ENCODE measurements around the gene PLCB1.
"Not testable (repeated sequence)": the region's sequence is repeated elsewhere in the genome, so short reads cannot be mapped to it uniquely, and the experiment has no call there.

PLCB1 gene

GRCh38 chr20:8145246-8146168 is 13.4 kb downstream of the PLCB1 start:
- no peak overlapping the region for H3K4me3 Mint-ChIP-seq

GRCh38 chr20:8147476-8147875 is 15.4 kb downstream of the PLCB1 start:
- H3K36me3 Mint-ChIP-seq, result no peaks in the 10 kb centered on the region

More at GRCh38 chr20:8145246-8146168, 13.4 kb downstream of the PLCB1 start:
- no peaks in the 10 kb centered on the region for H3K36me3 Mint-ChIP-seq
- no peaks in the 10 kb centered on the region for H3K9me3 Mint-ChIP-seq
- H3K4me1 Mint-ChIP-seq, result peaks cover 11% of the 10 kb centered on the region
- H3K27ac Mint-ChIP-seq, result no peak overlapping the region
- peaks cover 2% of the 10 kb centered on the region for H3K27me3 Mint-ChIP-seq

GRCh38 chr20:8148501-8148900 is 16.4 kb downstream of the PLCB1 start:
- H3K9me3 Mint-ChIP-seq, result no peaks in the 10 kb centered on the region
- no peak overlapping the region for H3K27ac Mint-ChIP-seq
- no peak overlapping the region for H3K4me3 Mint-ChIP-seq
- H3K27me3 Mint-ChIP-seq, result peaks cover 2% of the 10 kb centered on the region
- peaks cover 26% of the 10 kb centered on the region for H3K4me1 Mint-ChIP-seq
- H3K36me3 Mint-ChIP-seq, result no peaks in the 10 kb centered on the region

More at GRCh38 chr20:8147476-8147875, 15.4 kb downstream of the PLCB1 start:
- Mint-ChIP-seq H3K4me1 (peaks cover 16% of the 10 kb centered on the region), H3K4me3 (no peak overlapping the region), H3K27me3 (peaks cover 2% of the 10 kb centered on the region), H3K27ac (no peak overlapping the region), H3K9me3 (no peaks in the 10 kb centered on the region)

GRCh38 chr20:8150591-8150990 is 18.5 kb downstream of the PLCB1 start:
- Mint-ChIP-seq H3K4me3 (no peak overlapping the region), H3K4me1 (peaks cover 31% of the 10 kb centered on the region), H3K36me3 (no peaks in the 10 kb centered on the region), H3K27ac (no peak overlapping the region), H3K9me3 (no peaks in the 10 kb centered on the region), H3K27me3 (peaks cover 2% of the 10 kb centered on the region)

- Mint-ChIP-seq H3K27ac (no peak overlapping the region), H3K4me1 (peaks cover 35% of the 10 kb centered on the region), H3K36me3 (no peaks in the 10 kb centered on the region), H3K4me3 (no peak overlapping the region), H3K27me3 (peaks cover 2% of the 10 kb centered on the region), H3K9me3 (no peaks in the 10 kb centered on the region)
Measured at GRCh38 chr20:8151372-8151771, 19.3 kb downstream of the PLCB1 start.

GRCh38 chr20:8152183-8152582 is 20.1 kb downstream of the PLCB1 start:
- Mint-ChIP-seq H3K27me3 (peaks cover 2% of the 10 kb centered on the region), H3K9me3 (no peaks in the 10 kb centered on the region), H3K27ac (no peak overlapping the region), H3K36me3 (no peaks in the 10 kb centered on the region), H3K4me3 (no peak overlapping the region), H3K4me1 (peaks cover 41% of the 10 kb centered on the region)

- Mint-ChIP-seq H3K27ac (no peak overlapping the region), H3K4me1 (peaks cover 41% of the 10 kb centered on the region), H3K4me3 (no peak overlapping the region), H3K9me3 (no peaks in the 10 kb centered on the region), H3K27me3 (peaks cover under 1% of the 10 kb centered on the region), H3K36me3 (no peaks in the 10 kb centered on the region)
Measured at GRCh38 chr20:8152847-8153246, 20.8 kb downstream of the PLCB1 start.

- Mint-ChIP-seq H3K4me3 (no peak overlapping the region), H3K9me3 (no peaks in the 10 kb centered on the region), H3K36me3 (no peaks in the 10 kb centered on the region), H3K27me3 (peaks cover 3% of the 10 kb centered on the region), H3K27ac (no peak overlapping the region), H3K4me1 (peaks cover 41% of the 10 kb centered on the region)
Measured at GRCh38 chr20:8153281-8153908, 21.3 kb downstream of the PLCB1 start.

GRCh38 chr20:8154638-8155037 is 22.6 kb downstream of the PLCB1 start:
- Mint-ChIP-seq H3K4me1 (peaks cover 41% of the 10 kb centered on the region), H3K27me3 (peaks cover 3% of the 10 kb centered on the region), H3K9me3 (no peaks in the 10 kb centered on the region), H3K4me3 (no peak overlapping the region), H3K36me3 (no peaks in the 10 kb centered on the region), H3K27ac (peak overlapping the region; percentile 9)

- H3K4me3 Mint-ChIP-seq, result no peak overlapping the region
Measured at GRCh38 chr20:8155229-8155628, 23.2 kb downstream of the PLCB1 start.

GRCh38 chr20:8155812-8156211 is 23.7 kb downstream of the PLCB1 start:
- H3K4me3 Mint-ChIP-seq, result no peak overlapping the region

More at GRCh38 chr20:8155229-8155628, 23.2 kb downstream of the PLCB1 start:
- H3K36me3 Mint-ChIP-seq, result peaks cover 2% of the 10 kb centered on the region
- H3K27me3 Mint-ChIP-seq, result peaks cover 5% of the 10 kb centered on the region
- peaks cover 41% of the 10 kb centered on the region for H3K4me1 Mint-ChIP-seq
- H3K9me3 Mint-ChIP-seq, result no peaks in the 10 kb centered on the region
- H3K27ac Mint-ChIP-seq, result no peak overlapping the region

GRCh38 chr20:8156235-8157079 is 24.4 kb downstream of the PLCB1 start:
- no peak overlapping the region for H3K27ac Mint-ChIP-seq
- no peaks in the 10 kb centered on the region for H3K9me3 Mint-ChIP-seq
- peaks cover 5% of the 10 kb centered on the region for H3K27me3 Mint-ChIP-seq
- H3K36me3 Mint-ChIP-seq, result peaks cover 2% of the 10 kb centered on the region
- peaks cover 38% of the 10 kb centered on the region for H3K4me1 Mint-ChIP-seq
- H3K4me3 Mint-ChIP-seq, result no peak overlapping the region

More at GRCh38 chr20:8155812-8156211, 23.7 kb downstream of the PLCB1 start:
- Mint-ChIP-seq H3K36me3 (peaks cover 2% of the 10 kb centered on the region), H3K27me3 (peaks cover 5% of the 10 kb centered on the region), H3K4me1 (peaks cover 41% of the 10 kb centered on the region), H3K27ac (no peak overlapping the region), H3K9me3 (no peaks in the 10 kb centered on the region)

- not testable (repeated sequence) for H3K9me3 Mint-ChIP-seq, H3K27ac Mint-ChIP-seq, H3K4me3 Mint-ChIP-seq, H3K27me3 Mint-ChIP-seq, H3K36me3 Mint-ChIP-seq
- peaks cover 19% of the 10 kb centered on the region for H3K4me1 Mint-ChIP-seq
Measured at GRCh38 chr20:8159217-8159616, 27.2 kb downstream of the PLCB1 start.

- Mint-ChIP-seq H3K27me3 (peaks cover 5% of the 10 kb centered on the region), H3K4me1 (peaks cover 4% of the 10 kb centered on the region), H3K36me3 (peaks cover 2% of the 10 kb centered on the region), H3K9me3 (no peaks in the 10 kb centered on the region), H3K4me3 (no peak overlapping the region), H3K27ac (no peak overlapping the region)
Measured at GRCh38 chr20:8161264-8162071, 29.4 kb downstream of the PLCB1 start.

- H3K27me3 Mint-ChIP-seq, result peaks cover 5% of the 10 kb centered on the region
- H3K4me1 Mint-ChIP-seq, result no peaks in the 10 kb centered on the region
- no peaks in the 10 kb centered on the region for H3K9me3 Mint-ChIP-seq
Measured at GRCh38 chr20:8162610-8163009, 30.5 kb downstream of the PLCB1 start.

More at GRCh38 chr20:8162610-8163009, 30.5 kb downstream of the PLCB1 start:
- Mint-ChIP-seq H3K27ac (no peak overlapping the region), H3K4me3 (no peak overlapping the region), H3K36me3 (peaks cover 2% of the 10 kb centered on the region)
